Measurements from ENCODE around the gene LSS.
"Not testable (repeated sequence)": the region's sequence is repeated elsewhere in the genome, so short reads cannot be mapped to it uniquely, and the experiment has no call there.

Gene LSS

DNA sequence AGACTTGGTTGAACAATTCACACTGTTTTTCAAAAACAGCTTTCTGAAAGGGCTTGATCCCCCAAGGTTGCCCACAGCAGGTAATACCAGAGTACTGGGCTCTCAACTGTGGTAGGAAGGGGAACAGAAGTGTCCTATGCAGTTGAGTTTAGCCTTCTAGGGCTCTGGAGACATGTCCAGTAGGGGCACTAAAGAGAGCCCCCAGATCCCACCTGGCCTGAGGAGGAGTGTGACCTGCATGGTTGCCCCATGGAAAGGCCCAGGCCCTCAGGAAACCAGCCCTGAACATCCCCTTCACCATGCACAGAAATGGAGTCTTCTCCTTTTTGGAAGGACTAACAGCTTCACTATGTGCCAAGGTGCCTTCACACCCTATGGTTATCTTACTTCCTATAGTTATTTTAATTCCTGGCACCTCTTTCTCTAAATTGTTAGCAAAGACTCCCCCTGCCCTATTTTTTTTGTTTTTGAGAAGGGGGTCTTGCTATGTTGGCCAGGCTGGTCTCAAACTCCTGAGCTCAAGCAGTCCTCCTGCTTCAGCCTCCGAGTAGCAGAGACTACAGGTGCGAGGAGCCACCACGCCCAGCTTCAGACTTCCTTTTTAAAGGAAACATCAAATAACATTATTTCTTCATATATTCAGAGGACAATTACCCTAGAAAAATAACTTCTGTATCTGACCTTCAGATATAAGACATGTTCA, 16.8 kb upstream of the LSS start:
- in situ Hi-C loops (cut with HindIII; ENCODE audit: low pct_ligation_motif_present, low sequenced_read_pairs) = no loop called here
- TF ChIP-seq, protein P1, sequence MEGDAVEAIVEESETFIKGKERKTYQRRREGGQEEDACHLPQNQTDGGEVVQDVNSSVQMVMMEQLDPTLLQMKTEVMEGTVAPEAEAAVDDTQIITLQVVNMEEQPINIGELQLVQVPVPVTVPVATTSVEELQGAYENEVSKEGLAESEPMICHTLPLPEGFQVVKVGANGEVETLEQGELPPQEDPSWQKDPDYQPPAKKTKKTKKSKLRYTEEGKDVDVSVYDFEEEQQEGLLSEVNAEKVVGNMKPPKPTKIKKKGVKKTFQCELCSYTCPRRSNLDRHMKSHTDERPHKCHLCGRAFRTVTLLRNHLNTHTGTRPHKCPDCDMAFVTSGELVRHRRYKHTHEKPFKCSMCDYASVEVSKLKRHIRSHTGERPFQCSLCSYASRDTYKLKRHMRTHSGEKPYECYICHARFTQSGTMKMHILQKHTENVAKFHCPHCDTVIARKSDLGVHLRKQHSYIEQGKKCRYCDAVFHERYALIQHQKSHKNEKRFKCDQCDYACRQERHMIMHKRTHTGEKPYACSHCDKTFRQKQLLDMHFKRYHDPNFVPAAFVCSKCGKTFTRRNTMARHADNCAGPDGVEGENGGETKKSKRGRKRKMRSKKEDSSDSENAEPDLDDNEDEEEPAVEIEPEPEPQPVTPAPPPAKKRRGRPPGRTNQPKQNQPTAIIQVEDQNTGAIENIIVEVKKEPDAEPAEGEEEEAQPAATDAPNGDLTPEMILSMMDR (IDR thresholded peaks at IDR 0.05; ENCODE audit: low read depth, low read length, missing control alignments) = peak; percentile 16

DNA sequence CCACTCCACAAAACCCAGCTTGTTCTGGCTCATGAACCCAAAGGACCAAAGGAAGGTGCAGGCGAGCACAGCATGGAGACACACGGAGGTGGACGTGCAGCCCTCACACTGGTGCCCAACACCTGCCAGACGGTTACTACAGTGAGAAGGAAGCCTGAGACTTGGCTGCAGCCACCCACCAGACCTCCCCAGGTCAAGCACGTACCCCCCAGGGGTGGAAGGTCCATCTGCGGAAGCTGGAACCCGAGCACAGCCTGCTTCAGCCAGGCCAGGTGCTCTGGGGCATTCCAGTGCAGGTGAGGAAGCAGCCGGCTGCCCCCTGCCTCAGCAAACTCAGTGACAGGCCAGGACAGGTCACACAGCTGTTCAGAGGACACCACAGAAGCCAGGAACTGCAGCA, 16.0 kb upstream of the LSS start:
- TF ChIP-seq, protein P1 (IDR thresholded peaks at IDR 0.05; ENCODE audit: low read depth, low read length, missing control alignments) = no peak
- DNase-seq = no peak
- no peak overlapping the region for H3K4me3 ChIP-seq (ENCODE audit: low read depth, low read length)
- in situ Hi-C loops (cut with HindIII; ENCODE audit: low pct_ligation_motif_present, low sequenced_read_pairs) = no loop called here
- no peaks in the 10 kb centered on the region for H3K27me3 ChIP-seq (replicated peaks)
- H3K27ac ChIP-seq = no peak overlapping the region
- H3K36me3 ChIP-seq (replicated peaks) = peaks cover 70% of the 10 kb centered on the region

More for the DNA sequence above, 16.8 kb upstream of the LSS start:
- H3K4me3 ChIP-seq (ENCODE audit: low read depth, low read length) = no peak overlapping the region
- no peak for DNase-seq
- H3K27ac ChIP-seq = no peak overlapping the region
- no peaks in the 10 kb centered on the region for H3K27me3 ChIP-seq (replicated peaks)
- H3K36me3 ChIP-seq (replicated peaks) = peaks cover 67% of the 10 kb centered on the region

DNA sequence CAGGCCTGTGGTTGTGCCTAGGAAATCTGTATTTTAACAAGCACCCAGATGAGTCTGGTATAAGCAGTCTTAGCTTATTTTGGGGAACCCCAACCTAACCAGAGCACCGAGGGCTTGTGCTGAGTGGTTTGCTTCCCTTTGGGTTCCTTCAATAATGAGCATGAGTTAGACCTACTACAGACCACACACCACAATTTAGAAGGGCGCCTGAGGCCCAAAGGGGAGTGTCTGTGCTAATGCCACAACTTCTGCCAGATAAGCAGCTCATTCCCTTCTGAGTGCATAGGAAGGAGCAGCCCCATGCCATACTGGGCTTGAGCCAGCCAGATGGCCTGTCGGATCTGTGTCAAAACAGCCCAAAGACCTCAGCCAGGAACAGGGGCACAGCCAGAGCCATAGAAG, 15.4 kb upstream of the LSS start:
- in situ Hi-C loops (cut with HindIII; ENCODE audit: low pct_ligation_motif_present, low sequenced_read_pairs) = no loop called here
- TF ChIP-seq, protein P1 (IDR thresholded peaks at IDR 0.05; ENCODE audit: low read depth, low read length, missing control alignments) = no peak
- Histone ChIP-seq H3K27ac (no peak overlapping the region), H3K36me3 (replicated peaks) (peaks cover 76% of the 10 kb centered on the region), H3K4me3 (ENCODE audit: low read depth, low read length) (no peak overlapping the region), H3K27me3 (replicated peaks) (no peaks in the 10 kb centered on the region)
- no peak for DNase-seq

DNA sequence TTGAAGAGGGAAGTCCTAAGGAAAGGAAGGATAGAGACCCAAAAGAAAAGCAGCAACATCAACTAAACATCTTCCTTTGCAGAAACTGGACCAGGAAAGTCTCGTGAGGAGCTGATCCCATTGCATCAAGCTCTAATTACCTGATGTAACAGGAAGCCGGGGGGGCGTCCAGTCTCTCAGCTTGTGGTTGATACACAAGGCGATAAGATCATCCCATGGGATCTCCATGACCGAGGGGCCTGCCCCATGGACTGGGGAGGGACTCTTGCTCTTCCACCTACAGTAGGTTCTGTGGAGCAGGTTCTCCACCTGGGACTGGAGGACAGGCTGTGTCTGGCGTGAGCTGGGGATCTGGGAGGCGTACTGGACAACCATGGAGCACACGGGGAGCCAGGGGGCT, 14.8 kb upstream of the LSS start:
- Histone ChIP-seq H3K27ac (no peak overlapping the region), H3K36me3 (replicated peaks) (peaks cover 80% of the 10 kb centered on the region), H3K4me3 (ENCODE audit: low read depth, low read length) (no peak overlapping the region), H3K27me3 (replicated peaks) (no peaks in the 10 kb centered on the region)
- in situ Hi-C loops (cut with HindIII; ENCODE audit: low pct_ligation_motif_present, low sequenced_read_pairs) = no loop called here
- no peak for DNase-seq
- TF ChIP-seq, protein P1 (IDR thresholded peaks at IDR 0.05; ENCODE audit: low read depth, low read length, missing control alignments) = no peak

DNA sequence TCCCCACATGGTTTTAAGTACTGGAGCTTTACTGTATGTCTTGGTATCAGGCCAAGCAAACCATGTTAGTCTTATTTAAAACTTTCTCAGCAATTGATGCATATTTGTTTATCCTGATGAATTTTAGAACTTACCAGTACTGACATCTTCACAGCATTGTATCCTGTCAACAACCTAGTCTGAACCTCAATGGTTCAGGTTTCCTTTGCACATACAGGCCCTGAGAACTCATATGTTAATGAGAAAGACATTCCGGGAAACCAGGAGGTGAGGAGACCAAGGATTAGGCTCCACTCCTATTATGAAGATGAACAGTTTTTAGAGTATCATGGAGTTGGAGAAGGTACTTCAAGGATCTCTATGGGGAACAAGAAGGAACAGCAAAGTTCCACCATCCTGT, 13.0 kb upstream of the LSS start:
- H3K4me3 ChIP-seq (ENCODE audit: low read depth, low read length); H3K27me3 ChIP-seq (replicated peaks); H3K27ac ChIP-seq; in situ Hi-C loops (cut with HindIII; ENCODE audit: low pct_ligation_motif_present, low sequenced_read_pairs); DNase-seq: not testable (repeated sequence)
- H3K36me3 ChIP-seq (replicated peaks) = peaks cover 73% of the 10 kb centered on the region

DNA sequence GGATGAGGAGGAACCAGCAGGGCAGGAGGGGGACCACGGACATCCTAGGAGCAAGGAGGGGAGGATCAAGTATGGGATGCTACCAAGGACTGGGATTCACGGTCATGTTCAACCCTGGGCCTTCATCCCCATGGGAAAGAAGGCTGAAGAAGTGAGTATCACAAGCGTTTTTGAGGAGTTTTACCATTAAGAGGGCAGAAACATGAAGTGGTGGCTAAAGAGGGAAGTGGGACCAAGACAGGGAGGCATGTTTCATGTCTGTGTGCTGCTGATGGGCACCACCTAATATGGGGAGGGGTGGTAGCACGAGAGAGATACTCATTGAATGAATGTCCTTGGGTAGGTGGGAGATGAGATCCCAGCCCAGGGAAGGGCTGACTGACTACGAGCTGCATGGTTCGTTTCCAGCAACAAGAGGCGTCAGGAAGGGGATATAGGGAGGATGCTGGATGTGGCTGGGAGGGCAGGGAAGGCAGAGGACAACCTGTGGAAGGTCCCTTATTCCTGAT, 11.3 kb upstream of the LSS start:
- in situ Hi-C loops (cut with HindIII; ENCODE audit: low pct_ligation_motif_present, low sequenced_read_pairs) = no loop called here
- no peak overlapping the region for H3K27ac ChIP-seq
- TF ChIP-seq, protein P1 (IDR thresholded peaks at IDR 0.05; ENCODE audit: low read depth, low read length, missing control alignments) = no peak
- no peaks in the 10 kb centered on the region for H3K27me3 ChIP-seq (replicated peaks)
- H3K4me3 ChIP-seq (ENCODE audit: low read depth, low read length) = no peak overlapping the region
- peaks cover 73% of the 10 kb centered on the region for H3K36me3 ChIP-seq (replicated peaks)
- no peak for DNase-seq
